22Rv1 (cell line): ENCODE results near the gene L3MBTL4.

Experiments used
- ZFX ChIP-seq: fragments of 450-650 bp; IDR thresholded peaks from 2 replicates; pipeline ENCODE4 v1.6.1; 2017; ENCODE audit warnings: antibody characterized with exemption, borderline replicate concordance
- TF ChIP-seq, protein P1 (sequence below): fragments of 450-650 bp; IDR thresholded peaks from 2 replicates; pipeline ENCODE4 v1.5.1; 2017; ENCODE audit warnings: mild to moderate bottlenecking

DNA sequence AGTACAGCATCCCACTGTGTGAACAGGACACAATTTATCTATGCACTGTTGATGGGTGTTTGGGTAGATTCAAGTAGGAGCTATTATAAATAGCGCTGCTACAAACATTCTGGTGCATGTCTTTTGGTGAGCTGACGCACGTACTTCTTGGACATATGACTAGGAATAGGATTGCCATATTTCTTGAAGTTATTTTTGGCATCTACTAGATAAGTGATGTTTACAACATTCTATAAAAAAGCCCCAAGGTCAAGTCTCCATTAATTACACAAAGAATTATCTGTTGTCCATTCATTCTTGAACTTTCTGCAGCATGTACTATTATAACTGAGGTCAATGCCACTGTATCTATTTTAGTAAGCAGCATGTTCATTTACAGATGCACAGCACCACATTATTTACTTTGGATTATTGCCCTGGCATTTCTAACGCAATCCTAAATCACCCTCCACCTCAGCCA lies 293.9 kb downstream of the L3MBTL4 start:
- TF ChIP-seq, protein P1, sequence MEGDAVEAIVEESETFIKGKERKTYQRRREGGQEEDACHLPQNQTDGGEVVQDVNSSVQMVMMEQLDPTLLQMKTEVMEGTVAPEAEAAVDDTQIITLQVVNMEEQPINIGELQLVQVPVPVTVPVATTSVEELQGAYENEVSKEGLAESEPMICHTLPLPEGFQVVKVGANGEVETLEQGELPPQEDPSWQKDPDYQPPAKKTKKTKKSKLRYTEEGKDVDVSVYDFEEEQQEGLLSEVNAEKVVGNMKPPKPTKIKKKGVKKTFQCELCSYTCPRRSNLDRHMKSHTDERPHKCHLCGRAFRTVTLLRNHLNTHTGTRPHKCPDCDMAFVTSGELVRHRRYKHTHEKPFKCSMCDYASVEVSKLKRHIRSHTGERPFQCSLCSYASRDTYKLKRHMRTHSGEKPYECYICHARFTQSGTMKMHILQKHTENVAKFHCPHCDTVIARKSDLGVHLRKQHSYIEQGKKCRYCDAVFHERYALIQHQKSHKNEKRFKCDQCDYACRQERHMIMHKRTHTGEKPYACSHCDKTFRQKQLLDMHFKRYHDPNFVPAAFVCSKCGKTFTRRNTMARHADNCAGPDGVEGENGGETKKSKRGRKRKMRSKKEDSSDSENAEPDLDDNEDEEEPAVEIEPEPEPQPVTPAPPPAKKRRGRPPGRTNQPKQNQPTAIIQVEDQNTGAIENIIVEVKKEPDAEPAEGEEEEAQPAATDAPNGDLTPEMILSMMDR: no peak
- TF ChIP-seq ZFX: no peak
